Measurements from ENCODE around the gene TCFL5. TPM values are rescaled to one million over a fixed set of nuclear protein-coding genes. Genes with fewer than 3 reads are reported as not detected.

The TCFL5 gene
- total RNA-seq, 2 donors from 2014 or later = 7.1 to 24.8 TPM

DNA sequence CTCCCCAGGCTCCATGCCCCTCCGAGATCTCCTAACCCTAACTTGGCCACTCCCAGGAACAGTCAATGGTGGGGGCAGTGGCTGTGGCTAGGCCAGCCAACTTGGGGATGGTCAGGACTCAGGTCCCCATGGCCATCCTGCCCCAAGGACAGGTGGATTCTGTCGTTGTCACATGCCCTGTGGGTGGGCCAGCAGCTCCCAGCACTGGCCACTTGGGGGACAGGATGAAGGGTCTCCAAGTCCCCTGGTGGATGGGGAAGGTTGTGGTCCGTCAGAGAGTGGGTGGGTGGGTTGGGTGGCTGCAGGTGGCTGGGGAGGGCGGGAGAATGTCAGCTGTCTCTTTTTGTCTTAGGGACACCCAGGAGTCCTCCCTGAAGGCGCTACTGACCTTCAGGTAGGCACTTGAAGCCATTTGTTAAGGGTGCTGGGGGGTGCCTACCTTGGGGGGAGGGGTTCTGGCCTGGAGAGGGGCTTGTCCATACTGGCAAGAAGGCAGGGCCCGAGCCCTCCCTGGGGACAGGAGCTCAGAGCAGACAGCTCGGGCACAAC is 39.3 kb downstream of the TCFL5 start:
- no peaks in the 10 kb centered on the region for H3K4me1 ChIP-seq (replicated peaks)
- intact Hi-C loops (cut with DNase I) = no loop called here
- no peaks in the 10 kb centered on the region for H3K9me3 ChIP-seq
- H3K36me3 ChIP-seq = no peaks in the 10 kb centered on the region
- no peak for TF ChIP-seq POLR2A (IDR thresholded peaks at IDR 0.05)
- TF ChIP-seq, protein P1, sequence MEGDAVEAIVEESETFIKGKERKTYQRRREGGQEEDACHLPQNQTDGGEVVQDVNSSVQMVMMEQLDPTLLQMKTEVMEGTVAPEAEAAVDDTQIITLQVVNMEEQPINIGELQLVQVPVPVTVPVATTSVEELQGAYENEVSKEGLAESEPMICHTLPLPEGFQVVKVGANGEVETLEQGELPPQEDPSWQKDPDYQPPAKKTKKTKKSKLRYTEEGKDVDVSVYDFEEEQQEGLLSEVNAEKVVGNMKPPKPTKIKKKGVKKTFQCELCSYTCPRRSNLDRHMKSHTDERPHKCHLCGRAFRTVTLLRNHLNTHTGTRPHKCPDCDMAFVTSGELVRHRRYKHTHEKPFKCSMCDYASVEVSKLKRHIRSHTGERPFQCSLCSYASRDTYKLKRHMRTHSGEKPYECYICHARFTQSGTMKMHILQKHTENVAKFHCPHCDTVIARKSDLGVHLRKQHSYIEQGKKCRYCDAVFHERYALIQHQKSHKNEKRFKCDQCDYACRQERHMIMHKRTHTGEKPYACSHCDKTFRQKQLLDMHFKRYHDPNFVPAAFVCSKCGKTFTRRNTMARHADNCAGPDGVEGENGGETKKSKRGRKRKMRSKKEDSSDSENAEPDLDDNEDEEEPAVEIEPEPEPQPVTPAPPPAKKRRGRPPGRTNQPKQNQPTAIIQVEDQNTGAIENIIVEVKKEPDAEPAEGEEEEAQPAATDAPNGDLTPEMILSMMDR (IDR thresholded peaks at IDR 0.05) = no peak
- TF ChIP-seq POLR2AphosphoS5 (IDR thresholded peaks at IDR 0.05) = no peak
- H3K27ac ChIP-seq = no peak overlapping the region
- no peak for DNase-seq (ENCODE audit: low spot score)
- H3K4me3 ChIP-seq = no peak overlapping the region
- peaks cover 5% of the 10 kb centered on the region for H3K27me3 ChIP-seq (replicated peaks; ENCODE audit: insufficient read depth)
- WGBS = 74% methylated on average over 7 of the region's 7 CpGs

DNA sequence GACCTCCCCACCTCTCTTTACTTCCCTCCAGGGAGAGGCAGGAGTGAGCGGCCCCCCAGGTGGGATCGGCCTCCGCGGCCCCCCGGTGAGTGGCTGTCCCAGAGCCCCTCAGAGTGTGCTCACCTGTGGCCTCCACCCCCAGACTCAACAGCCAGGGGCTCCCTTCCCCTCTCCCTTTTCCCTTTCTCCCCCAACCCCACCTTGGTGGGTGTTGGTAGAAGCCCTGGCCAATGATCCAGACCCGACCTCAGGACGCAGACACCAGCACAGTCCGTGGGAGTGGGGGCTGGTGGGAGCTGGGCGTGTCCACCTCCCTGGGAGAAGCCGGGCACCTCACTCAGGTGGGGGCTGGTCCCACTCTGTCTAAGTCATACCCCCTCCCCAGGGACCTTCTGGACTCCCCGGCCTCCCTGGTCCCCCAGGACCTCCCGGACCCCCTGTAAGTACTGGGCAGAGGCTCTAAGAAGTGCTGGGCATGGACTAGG is 39.9 kb downstream of the TCFL5 start:
- Histone ChIP-seq H3K27ac (no peak overlapping the region), H3K4me1 (replicated peaks) (no peaks in the 10 kb centered on the region), H3K9me3 (no peaks in the 10 kb centered on the region), H3K4me3 (no peak overlapping the region), H3K27me3 (replicated peaks; ENCODE audit: insufficient read depth) (peaks cover 9% of the 10 kb centered on the region), H3K36me3 (no peaks in the 10 kb centered on the region)
- intact Hi-C loops (cut with DNase I) = no loop called here
- no peak for DNase-seq (ENCODE audit: low spot score)
- TF ChIP-seq, protein P1 (IDR thresholded peaks at IDR 0.05) = no peak
- TF ChIP-seq POLR2A (IDR thresholded peaks at IDR 0.05) = no peak
- TF ChIP-seq POLR2AphosphoS5 (IDR thresholded peaks at IDR 0.05) = no peak
- 95% methylated on average over 12 of the region's 12 CpGs for WGBS

DNA sequence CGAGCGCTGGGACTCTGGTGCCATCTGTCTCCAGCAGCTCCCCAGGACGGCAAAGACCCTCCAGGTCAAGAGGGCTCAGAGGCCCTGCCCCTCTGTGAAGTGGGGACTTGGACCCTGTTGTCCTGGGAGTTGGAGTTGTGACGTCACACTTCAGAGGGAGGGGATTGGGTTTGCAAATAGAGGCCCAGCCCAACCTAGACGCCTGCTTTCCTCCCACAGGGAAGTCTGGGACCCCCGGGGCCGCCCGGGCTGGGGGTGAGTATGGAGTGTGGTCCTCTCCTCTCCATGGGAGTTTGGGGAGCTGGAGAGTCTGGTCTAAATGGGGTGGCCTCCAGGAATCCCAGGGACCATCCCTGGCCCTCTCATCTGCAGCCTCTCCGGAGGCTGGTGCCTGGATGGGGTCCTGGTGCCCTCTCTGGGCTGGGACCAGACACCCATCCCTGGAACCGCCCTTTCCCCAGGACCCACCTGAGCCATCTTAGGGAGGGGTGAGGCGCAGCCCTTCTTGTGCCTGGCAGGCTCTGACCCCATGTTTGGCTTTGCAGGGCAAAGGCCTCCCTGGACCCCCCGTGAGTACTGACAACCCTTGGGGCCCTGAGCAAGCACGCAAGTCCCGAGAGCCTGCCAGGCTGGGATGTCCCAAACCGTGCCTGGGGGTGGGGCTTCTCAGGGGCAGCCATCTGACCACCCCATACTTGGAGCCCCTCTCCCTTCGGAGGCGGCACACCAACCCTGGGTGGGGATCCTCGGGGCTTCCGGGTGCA is 40.5 kb downstream of the TCFL5 start:
- intact Hi-C loops (cut with DNase I) = no loop called here
- Histone ChIP-seq H3K4me1 (replicated peaks) (peaks cover 5% of the 10 kb centered on the region), H3K36me3 (no peaks in the 10 kb centered on the region), H3K9me3 (no peaks in the 10 kb centered on the region), H3K4me3 (no peak overlapping the region), H3K27ac (no peak overlapping the region), H3K27me3 (replicated peaks; ENCODE audit: insufficient read depth) (peaks cover 12% of the 10 kb centered on the region)
- TF ChIP-seq, protein P1 (IDR thresholded peaks at IDR 0.05) = no peak
- TF ChIP-seq POLR2A (IDR thresholded peaks at IDR 0.05) (no peak), POLR2AphosphoS5 (IDR thresholded peaks at IDR 0.05) (no peak)
- no peak for DNase-seq (ENCODE audit: low spot score)
- WGBS = 90% methylated on average over 10 of the region's 19 CpGs

DNA sequence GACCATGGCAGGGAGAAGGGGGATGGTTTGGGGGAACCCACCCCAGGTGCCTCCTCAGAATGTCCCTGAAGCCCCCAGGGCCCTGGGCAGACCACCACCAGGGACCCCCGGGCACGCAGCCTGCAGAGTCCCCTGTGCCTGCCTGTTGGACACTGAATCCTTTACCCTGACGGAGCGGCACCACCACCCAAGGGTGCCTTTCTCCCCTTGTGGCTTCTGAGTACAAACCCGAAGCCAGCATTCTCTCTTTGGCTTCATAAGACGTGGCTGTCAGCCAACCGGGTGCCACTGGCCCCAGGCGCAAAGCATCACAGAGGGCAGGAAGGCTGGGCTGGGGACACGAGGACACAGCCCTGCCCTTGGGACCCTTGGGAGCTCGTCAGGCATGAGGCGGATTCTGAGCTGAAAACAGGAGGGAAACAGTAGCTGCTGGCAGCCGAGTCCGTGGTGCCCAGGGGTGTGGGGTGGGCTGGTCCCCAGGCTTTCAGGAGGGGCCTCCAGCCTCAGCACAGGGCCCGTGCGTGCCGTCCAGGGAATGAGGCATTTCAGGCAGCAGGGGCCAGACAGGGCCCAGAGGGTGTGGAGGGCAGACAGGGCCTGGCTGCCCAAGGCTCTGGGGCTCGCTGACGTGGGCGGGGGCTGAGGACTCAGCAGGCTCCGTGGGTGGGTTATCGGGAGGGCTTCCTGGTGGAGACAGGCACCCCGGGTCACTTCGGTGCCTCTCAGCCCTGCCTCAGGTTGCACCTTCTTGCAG is 41.2 kb downstream of the TCFL5 start:
- Histone ChIP-seq H3K9me3 (no peaks in the 10 kb centered on the region), H3K36me3 (no peaks in the 10 kb centered on the region), H3K4me3 (no peak overlapping the region), H3K27ac (no peak overlapping the region), H3K4me1 (replicated peaks) (peaks cover 6% of the 10 kb centered on the region), H3K27me3 (replicated peaks; ENCODE audit: insufficient read depth) (peaks cover 12% of the 10 kb centered on the region)
- 56% methylated on average over 14 of the region's 23 CpGs for WGBS
- TF ChIP-seq POLR2AphosphoS5 (IDR thresholded peaks at IDR 0.05) (no peak), POLR2A (IDR thresholded peaks at IDR 0.05) (no peak)
- TF ChIP-seq, protein P1 (IDR thresholded peaks at IDR 0.05) = no peak
- intact Hi-C loops (cut with DNase I) = no loop called here
- no peak for DNase-seq (ENCODE audit: low spot score)
